GM23338 (cell line): ENCODE data around the gene CRTC3. TPM values are rescaled to one million over a fixed set of nuclear protein-coding genes. Genes with fewer than 3 reads are reported as not detected.

Source experiments
- ATAC-seq: fragments of 200-7000 bp; cut with Tn5 transposase; 3 replicates; pipeline ENCODE4 v1.9.1; 2020
- DNase-seq: peaks from one replicate; pipeline ENCODE4 v3.0.0-alpha.2; 2015; ENCODE audit warnings: low spot score
- H2AFZ ChIP-seq: fragments of 200-600 bp; sonication (generic); 2 replicates; pipeline ENCODE4 v1.8.0; 2016; ENCODE audit warnings: antibody characterized with exemption, mild to moderate bottlenecking, moderate library complexity
- H3F3A ChIP-seq: fragments of 200-600 bp; sonication (generic); replicated peaks from 2 replicates; pipeline ENCODE4 v1.8.0; 2017; ENCODE audit warnings: antibody characterized with exemption, mixed run types, low read depth
- H3K27ac ChIP-seq: fragments of 200-600 bp; sonication (generic); 2 replicates; pipeline ENCODE4 v1.6.1; 2016; ENCODE audit warnings: low read depth
- H3K27me3 ChIP-seq: fragments of 200-600 bp; sonication (generic); 2 replicates; pipeline ENCODE4 v1.8.0; 2016; ENCODE audit warnings: mild to moderate bottlenecking, mixed run types, moderate library complexity; ENCODE audit not compliant: insufficient read depth
- H3K36me3 ChIP-seq: fragments of 200-600 bp; sonication (generic); 2 replicates; pipeline ENCODE4 v1.8.0; 2016; ENCODE audit warnings: mild to moderate bottlenecking; ENCODE audit not compliant: insufficient read depth
- H3K4me1 ChIP-seq: fragments of 200-600 bp; sonication (generic); 2 replicates; pipeline ENCODE4 v1.8.0; 2016; ENCODE audit warnings: mild to moderate bottlenecking, moderate library complexity; ENCODE audit not compliant: insufficient read depth
- H3K4me2 ChIP-seq: fragments of 200-600 bp; sonication (generic); 2 replicates; pipeline ENCODE4 v1.7.1; 2017; ENCODE audit warnings: mixed run types
- H3K4me3 ChIP-seq: fragments of 200-600 bp; sonication (generic); 2 replicates; pipeline ENCODE4 v1.6.1; 2016; ENCODE audit warnings: mixed run types
- H3K79me2 ChIP-seq: fragments of 200-600 bp; sonication (generic); replicated peaks from 2 replicates; pipeline ENCODE4 v1.8.0; 2017; ENCODE audit warnings: mild to moderate bottlenecking; ENCODE audit not compliant: insufficient read depth
- H3K9me2 ChIP-seq: fragments of 200-600 bp; sonication (generic); 2 replicates; pipeline ENCODE4 v1.8.0; 2017; ENCODE audit not compliant: insufficient read depth
- H4K20me1 ChIP-seq: fragments of 200-600 bp; sonication (generic); replicated peaks from 2 replicates; pipeline ENCODE4 v1.8.0; 2017; ENCODE audit warnings: mild to moderate bottlenecking; ENCODE audit not compliant: insufficient read depth
- H3K27ac Mint-ChIP-seq: 2 replicates; pipeline ENCODE4 v1.8.0; 2020; ENCODE audit warnings: inconsistent platforms, mild to moderate bottlenecking, moderate library complexity, mixed read lengths
- H3K27me3 Mint-ChIP-seq: 3 replicates; pipeline ENCODE4 v1.8.0; 2022; ENCODE audit warnings: low read depth, mild to moderate bottlenecking, moderate library complexity, mixed read lengths, inconsistent platforms; ENCODE audit not compliant: insufficient read depth, poor library complexity
- H3K36me3 Mint-ChIP-seq: 3 replicates; pipeline ENCODE4 v1.8.0; 2021; ENCODE audit warnings: low read depth, mild to moderate bottlenecking, inconsistent platforms, moderate library complexity, mixed read lengths
- H3K4me1 Mint-ChIP-seq: 3 replicates; pipeline ENCODE4 v1.8.0; 2020; ENCODE audit warnings: mild to moderate bottlenecking, inconsistent platforms, mixed read lengths
- H3K4me3 Mint-ChIP-seq: 3 replicates; pipeline ENCODE4 v1.8.0; 2021; ENCODE audit warnings: moderate library complexity, mild to moderate bottlenecking, inconsistent platforms, mixed read lengths
- H3K9me3 Mint-ChIP-seq: 3 replicates; pipeline ENCODE4 v1.8.0; 2020; ENCODE audit warnings: moderate library complexity, mild to moderate bottlenecking, inconsistent platforms, mixed read lengths
- CREB1 ChIP-seq: fragments of 250-450 bp; sonication (Bioruptor Pico); IDR thresholded peaks from 2 replicates; pipeline ENCODE4 v1.5.0; 2020; ENCODE audit warnings: low read depth, mild to moderate bottlenecking, moderate library complexity
- CTCF ChIP-seq, 2 experiments: fragments of 200-600 bp in 1 of 2; sonication (generic) in 1 of 2; conservative IDR thresholded peaks; 2 replicates each; pipeline versions ENCODE4 v1.5.1 to v1.6.1; 2016 to 2017; ENCODE audit warnings: antibody characterized with exemption in 2 of 2, low read depth in 2 of 2, mild to moderate bottlenecking in 2 of 2, moderate library complexity in 1 of 2
- ETS1 ChIP-seq: IDR thresholded peaks from 2 replicates; pipeline ENCODE4 v1.6.1; 2016; ENCODE audit warnings: antibody characterized with exemption
- EZH2 ChIP-seq: fragments of 200-600 bp; sonication (generic); IDR thresholded peaks from one replicate; pipeline ENCODE4 v1.8.0; 2017; ENCODE audit warnings: antibody characterized with exemption, mild to moderate bottlenecking, low read depth; ENCODE audit not compliant: unreplicated experiment
- EZH2phosphoT487 ChIP-seq: fragments of 200-600 bp; sonication (generic); IDR thresholded peaks from one replicate; pipeline ENCODE4 v1.8.1; 2018; ENCODE audit warnings: antibody characterized with exemption; ENCODE audit not compliant: unreplicated experiment
- JUNB ChIP-seq: IDR thresholded peaks from one replicate; pipeline ENCODE4 v1.6.1; 2016; ENCODE audit warnings: antibody characterized with exemption; ENCODE audit not compliant: unreplicated experiment
- NANOG ChIP-seq: IDR thresholded peaks from 2 replicates; pipeline ENCODE4 v1.6.1; 2016; ENCODE audit warnings: antibody characterized with exemption, borderline replicate concordance
- POLR2AphosphoS5 ChIP-seq: IDR thresholded peaks from 2 replicates; pipeline ENCODE4 v1.6.1; 2016; ENCODE audit warnings: antibody characterized with exemption, low read depth
- REST ChIP-seq: IDR thresholded peaks from one replicate; pipeline ENCODE4 v1.6.1; 2018; ENCODE audit warnings: antibody characterized with exemption; ENCODE audit not compliant: unreplicated experiment
- STAT1 ChIP-seq: IDR thresholded peaks from one replicate; pipeline ENCODE4 v1.6.1; 2016; ENCODE audit warnings: antibody characterized with exemption; ENCODE audit not compliant: unreplicated experiment
- ZNF114 ChIP-seq: fragments of 250-450 bp; sonication (Bioruptor Pico); IDR thresholded peaks from 2 replicates; pipeline ENCODE4 v1.5.0; 2020; ENCODE audit warnings: mild to moderate bottlenecking, moderate library complexity
- ZNF331 ChIP-seq: fragments of 250-450 bp; sonication (Bioruptor Pico); IDR thresholded peaks from 2 replicates; pipeline ENCODE4 v1.5.0; 2020; ENCODE audit warnings: low read depth, mild to moderate bottlenecking, moderate library complexity
- ZNF462 ChIP-seq: fragments of 250-450 bp; sonication (Bioruptor Pico); IDR thresholded peaks from 2 replicates; pipeline ENCODE4 v1.5.0; 2020; ENCODE audit warnings: mild to moderate bottlenecking, moderate library complexity
- polyA plus RNA-seq: library from polyadenylated mRNA; unstranded; fragments of >200 nt; fragmentation: Nextera tagmentation; extraction: Ambion mirVana; gene quantifications from 2 replicates; pipeline ENCODE4 v1.2.1, GENCODE V29; 2016
- total RNA-seq: library from RNA; depleted of rRNA; stranded (reverse); fragments of >200 nt; shearing (Covaris generic); gene quantifications from 2 replicates; pipeline ENCODE4 v1.2.3, GENCODE V29; 2014

The CRTC3 gene
- total and polyA plus RNA-seq, 2 experiments from 2014 or later = 2.8 to 3.8 TPM

GRCh38 chr15:90584841-90585240 is 55.1 kb downstream of the CRTC3 start:
- no peak overlapping the region for H3K27ac Mint-ChIP-seq
- Histone ChIP-seq H3K27me3 (peaks cover 33% of the 10 kb centered on the region), H3K4me3 (no peak overlapping the region), H4K20me1 (no peaks in the 10 kb centered on the region), H2AFZ (no peak overlapping the region), H3K4me2 (no peak overlapping the region), H3K27ac (no peak overlapping the region), H3K4me1 (peaks cover 61% of the 10 kb centered on the region), H3K9me2 (no peaks in the 10 kb centered on the region), H3K79me2 (no peaks in the 10 kb centered on the region), H3K36me3 (no peaks in the 10 kb centered on the region), H3F3A (peaks cover 11% of the 10 kb centered on the region; the same call in 1 of the 2 replicates)
- peaks cover 9% of the 10 kb centered on the region for H3K27me3 Mint-ChIP-seq
- H3K36me3 Mint-ChIP-seq = no peaks in the 10 kb centered on the region
- DNase-seq = no peak
- peaks cover 47% of the 10 kb centered on the region for H3K4me1 Mint-ChIP-seq
- ATAC-seq = no peak
- H3K9me3 Mint-ChIP-seq = no peaks in the 10 kb centered on the region
- no peak overlapping the region for H3K4me3 Mint-ChIP-seq
- no peak for TF ChIP-seq ZNF331
- TF ChIP-seq NANOG = no peak
- no peak for TF ChIP-seq JUNB
- no peak for TF ChIP-seq CTCF (conservative IDR thresholded peaks at IDR 0.05; ENCODE audit: low read depth in 2 of 2)
- no peak for TF ChIP-seq ZNF114
- no peak for TF ChIP-seq ZNF462
- no peak for TF ChIP-seq CREB1 (CRISPR knock-in tag)
- no peak for TF ChIP-seq POLR2AphosphoS5
- no peak for TF ChIP-seq STAT1
- no peak for TF ChIP-seq ETS1
- TF ChIP-seq EZH2phosphoT487 = no peak
- TF ChIP-seq EZH2 = no peak
- TF ChIP-seq REST = no peak
